D341Med (cell line): ENCODE data around the gene RAE1.
"Not testable (repeated sequence)": the region's sequence is repeated elsewhere in the genome, so short reads cannot be mapped to it uniquely, and the experiment has no call there.

ENCODE experiments used
- DNase-seq: peaks from one replicate; pipeline ENCODE4 v3.0.0; 2012; ENCODE audit warnings: low spot score

The RAE1 gene

GRCh38 chr20:57326667-57327455, 24.2 kb upstream of the RAE1 start:
- no peak for DNase-seq

GRCh38 chr20:57327820-57328219, 23.2 kb upstream of the RAE1 start:
- DNase-seq, result no peak

GRCh38 chr20:57329608-57330221, 21.3 kb upstream of the RAE1 start, which contains the start of gene SPO11:
Gene SPO11 (plus strand): TSS chr20:57329803. CDS start chr20:57329868, 65 bp downstream.
- DNase-seq, result peak; percentile 68

GRCh38 chr20:57330998-57331397, 20.1 kb upstream of the RAE1 start:
- no peak for DNase-seq

- no peak for DNase-seq
Measured at GRCh38 chr20:57332105-57333089, 18.7 kb upstream of the RAE1 start.

- DNase-seq, result no peak
Measured at GRCh38 chr20:57335392-57335791, 15.7 kb upstream of the RAE1 start.

- no peak for DNase-seq
Measured at GRCh38 chr20:57341663-57342062, 9.4 kb upstream of the RAE1 start.

GRCh38 chr20:57342829-57343228, 8.2 kb upstream of the RAE1 start:
- no peak for DNase-seq

GRCh38 chr20:57346477-57346876, 4.6 kb upstream of the RAE1 start:
- DNase-seq, result peak; percentile 50

GRCh38 chr20:57347393-57347792, 3.7 kb upstream of the RAE1 start:
- DNase-seq, result no peak

- DNase-seq, result not testable (repeated sequence)
Measured at GRCh38 chr20:57348200-57348921, 2.7 kb upstream of the RAE1 start.

GRCh38 chr20:57348922-57349574, 2.0 kb upstream of the RAE1 start:
- not testable (repeated sequence) for DNase-seq

GRCh38 chr20:57350081-57350710, 859 bp upstream of the RAE1 start:
- DNase-seq, result no peak

GRCh38 chr20:57350726-57351041, 371 bp upstream of the RAE1 start:
- DNase-seq, result not testable (repeated sequence)

GRCh38 chr20:57352305-57352704, 1.2 kb downstream of the RAE1 start:
- DNase-seq, result no peak

- DNase-seq, result no peak
Measured at GRCh38 chr20:57353351-57353750, 2.3 kb downstream of the RAE1 start.

- no peak for DNase-seq
Measured at GRCh38 chr20:57361517-57361916, 10.5 kb downstream of the RAE1 start.

GRCh38 chr20:57364451-57364850, 13.4 kb downstream of the RAE1 start:
- DNase-seq, result no peak

- no peak for DNase-seq
Measured at GRCh38 chr20:57369596-57369995, 18.5 kb downstream of the RAE1 start.

GRCh38 chr20:57370316-57370715, 19.3 kb downstream of the RAE1 start:
- DNase-seq, result no peak

- DNase-seq, result no peak
Measured at GRCh38 chr20:57371363-57371762, 20.3 kb downstream of the RAE1 start.
